ENCODE results near the gene RUNX3.

DNA sequence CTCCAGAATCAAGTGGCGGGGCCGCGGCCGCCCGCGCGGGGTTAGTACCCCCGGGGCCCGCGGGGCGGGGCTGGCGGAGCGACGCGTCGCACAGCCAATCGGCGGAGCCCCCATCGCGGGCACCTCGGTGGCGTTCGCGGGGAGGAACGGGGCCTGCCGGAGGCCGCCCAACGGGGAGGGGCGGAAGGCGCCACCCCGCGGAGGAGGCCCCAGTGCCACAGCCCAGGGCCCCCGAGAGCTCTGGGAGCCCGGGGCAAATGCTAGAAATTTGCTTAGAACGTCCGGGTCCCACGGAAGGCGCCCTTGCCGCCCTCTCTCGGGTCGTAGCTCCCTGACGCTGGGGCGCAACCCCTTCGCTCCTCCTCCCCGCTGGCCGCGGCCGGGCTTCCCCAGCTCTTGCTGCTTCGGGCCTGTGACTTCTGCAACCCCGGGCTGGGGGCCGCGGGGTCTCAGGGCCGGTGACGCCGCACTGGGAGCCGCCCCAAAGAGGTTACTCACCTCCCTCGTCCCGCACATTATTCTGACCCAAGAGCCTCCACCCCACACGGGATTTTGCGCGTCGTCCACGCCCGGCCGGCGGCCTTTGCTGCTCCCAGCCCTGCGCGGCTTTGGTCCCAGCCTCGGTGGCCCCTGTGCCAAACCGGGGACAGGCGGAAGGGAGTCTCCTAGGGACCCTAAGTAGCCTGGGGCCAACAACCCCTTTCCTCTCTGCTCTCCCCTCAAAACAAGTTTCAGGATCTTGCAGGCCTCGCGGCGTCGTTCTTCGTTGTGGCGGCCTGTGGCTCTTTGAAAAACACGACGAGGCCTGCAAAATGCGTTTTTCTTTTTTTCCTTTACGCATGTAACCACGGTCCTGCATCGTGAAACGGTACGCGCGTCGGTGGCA, at the start of gene RUNX3:
- TF ChIP-seq, protein P1, sequence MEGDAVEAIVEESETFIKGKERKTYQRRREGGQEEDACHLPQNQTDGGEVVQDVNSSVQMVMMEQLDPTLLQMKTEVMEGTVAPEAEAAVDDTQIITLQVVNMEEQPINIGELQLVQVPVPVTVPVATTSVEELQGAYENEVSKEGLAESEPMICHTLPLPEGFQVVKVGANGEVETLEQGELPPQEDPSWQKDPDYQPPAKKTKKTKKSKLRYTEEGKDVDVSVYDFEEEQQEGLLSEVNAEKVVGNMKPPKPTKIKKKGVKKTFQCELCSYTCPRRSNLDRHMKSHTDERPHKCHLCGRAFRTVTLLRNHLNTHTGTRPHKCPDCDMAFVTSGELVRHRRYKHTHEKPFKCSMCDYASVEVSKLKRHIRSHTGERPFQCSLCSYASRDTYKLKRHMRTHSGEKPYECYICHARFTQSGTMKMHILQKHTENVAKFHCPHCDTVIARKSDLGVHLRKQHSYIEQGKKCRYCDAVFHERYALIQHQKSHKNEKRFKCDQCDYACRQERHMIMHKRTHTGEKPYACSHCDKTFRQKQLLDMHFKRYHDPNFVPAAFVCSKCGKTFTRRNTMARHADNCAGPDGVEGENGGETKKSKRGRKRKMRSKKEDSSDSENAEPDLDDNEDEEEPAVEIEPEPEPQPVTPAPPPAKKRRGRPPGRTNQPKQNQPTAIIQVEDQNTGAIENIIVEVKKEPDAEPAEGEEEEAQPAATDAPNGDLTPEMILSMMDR (conservative IDR thresholded peaks at IDR 0.05; ENCODE audit: low read length) = peak; percentile 47
- no peak for TF ChIP-seq EZH2phosphoT487 (IDR thresholded peaks at IDR 0.05; ENCODE audit: borderline replicate concordance, low read depth, low read length)
